ENCODE results near the gene SCUBE1. TPM values are rescaled to one million over a fixed set of nuclear protein-coding genes. Genes with fewer than 3 reads are reported as not detected.

SCUBE1 gene
- total RNA-seq, 5 donors from 2014 or later (not counting 1 experiment from before 2014, with no cell fraction given): 0.03 to 0.10 TPM; not detected in 3

DNA sequence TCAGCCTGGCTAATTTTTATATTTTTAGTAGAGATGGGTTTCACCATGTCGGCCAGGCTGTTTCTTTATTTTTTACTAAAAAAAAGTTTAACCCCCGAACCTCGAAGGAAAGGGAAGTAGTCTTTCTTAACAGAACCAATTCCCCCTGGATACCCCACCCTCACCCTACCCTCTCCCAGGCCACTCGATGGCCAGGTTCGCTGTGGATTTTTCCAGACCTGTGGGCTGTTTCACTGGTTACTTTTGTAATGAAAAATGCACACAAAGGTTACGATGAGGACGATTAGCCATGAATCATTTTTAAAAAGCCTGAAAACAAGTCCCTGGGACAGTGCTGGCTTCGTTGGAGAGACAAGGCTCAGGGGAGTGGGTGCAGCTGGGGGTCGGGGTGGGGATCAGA lies 189.3 kb downstream of the SCUBE1 start:
- no peaks in the 10 kb centered on the region for H3K9me3 ChIP-seq
- no peak overlapping the region for H3K27ac Mint-ChIP-seq
- H3K27me3 ChIP-seq (replicated peaks in 1 of 2; ENCODE audit: control insufficient read depth in 2 of 2, extremely low read depth in 1 of 2, insufficient read depth in 2 of 2, low read length in 1 of 2): no peaks in the 10 kb centered on the region
- ATAC-seq (replicated peaks in 1 of 4) (no peak), DNase-seq (no peak)
- H3K36me3 ChIP-seq (ENCODE audit: control insufficient read depth in 2 of 2, extremely low read depth in 1 of 2, insufficient read depth in 1 of 2, low read length in 1 of 2): no peaks in the 10 kb centered on the region
- H3K9me3 Mint-ChIP-seq: no peaks in the 10 kb centered on the region
- H3K27ac ChIP-seq (ENCODE audit: low read length): no peak overlapping the region
- ChIA-PET CTCF (no interaction called here), POLR2A (no interaction called here)
- peaks cover 3% of the 10 kb centered on the region for H3K36me3 Mint-ChIP-seq
- H3K27me3 Mint-ChIP-seq: no peaks in the 10 kb centered on the region
- peaks cover 2 to 24% of the 10 kb centered on the region in 2 experiments for H3K4me1 ChIP-seq (ENCODE audit: control insufficient read depth in 1 of 2, extremely low read depth in 1 of 2, insufficient read depth in 2 of 2, low read length in 2 of 2)
- no peak overlapping the region for H3K4me3 Mint-ChIP-seq
- H3K4me1 Mint-ChIP-seq: peaks cover 17 to 36% (median 27%) of the 10 kb centered on the region in 3 donors
- H3K4me3 ChIP-seq (ENCODE audit: control insufficient read depth in 1 of 2, extremely low read depth in 1 of 2, low read length in 1 of 2): no peak overlapping the region
- 83% methylated on average over 3 of the region's 9 CpGs for WGBS (ENCODE audit: insufficient coverage)

DNA sequence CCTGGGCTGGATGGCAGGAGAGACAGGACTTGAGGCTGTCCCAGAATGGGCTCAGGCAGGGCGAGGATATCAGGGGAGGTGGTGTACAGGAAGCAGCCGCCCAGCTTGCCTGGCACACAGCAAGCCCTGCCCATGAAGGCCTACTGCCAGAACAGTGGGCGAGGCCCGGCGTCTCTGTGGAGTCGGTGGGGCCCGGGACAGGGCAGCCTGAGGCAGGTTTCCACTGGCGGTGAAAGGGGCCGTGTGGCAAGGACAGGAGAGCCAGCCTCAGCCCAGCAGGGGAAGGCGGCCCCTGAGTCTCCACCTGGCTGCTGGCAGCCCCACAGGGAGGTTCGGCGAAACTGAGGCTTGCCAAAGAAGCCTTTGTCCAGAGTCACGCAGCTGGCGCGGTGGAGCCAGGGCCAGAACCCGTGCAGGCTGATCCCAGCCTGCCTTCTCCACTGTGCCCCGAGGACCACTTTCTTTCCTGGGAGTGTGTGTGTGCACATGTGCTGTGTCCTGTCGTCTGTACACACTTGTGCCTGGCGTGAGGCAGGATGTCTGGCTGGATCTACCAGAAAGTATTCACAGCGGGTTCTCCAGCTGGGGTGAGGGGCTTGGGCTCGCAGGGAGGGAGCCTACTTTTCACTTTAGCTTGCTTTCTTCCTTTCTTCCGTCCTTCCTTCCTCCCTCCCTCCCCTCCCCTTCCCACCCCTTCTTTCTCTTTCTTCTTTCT lies 190.7 kb downstream of the SCUBE1 start:
- H3K27ac Mint-ChIP-seq: peak overlapping the region; percentile 90 to 91
- peak overlapping the region; percentile 84 to 93 (median 90) for H3K4me3 Mint-ChIP-seq
- H3K36me3 Mint-ChIP-seq: no peaks in the 10 kb centered on the region
- Histone ChIP-seq H3K4me3 (ENCODE audit: control insufficient read depth in 1 of 2, extremely low read depth in 1 of 2, low read length in 1 of 2) (peak overlapping the region; percentile 64 to 86), H3K9me3 (no peaks in the 10 kb centered on the region), H3K36me3 (ENCODE audit: control insufficient read depth in 2 of 2, extremely low read depth in 1 of 2, insufficient read depth in 1 of 2, low read length in 1 of 2) (no peaks in the 10 kb centered on the region), H3K27me3 (replicated peaks in 1 of 2; ENCODE audit: control insufficient read depth in 2 of 2, extremely low read depth in 1 of 2, insufficient read depth in 2 of 2, low read length in 1 of 2) (no peaks in the 10 kb centered on the region), H3K27ac (ENCODE audit: low read length) (peak overlapping the region; percentile 64), H3K4me1 (ENCODE audit: control insufficient read depth in 1 of 2, extremely low read depth in 1 of 2, insufficient read depth in 2 of 2, low read length in 2 of 2) (peaks cover 2 to 26% of the 10 kb centered on the region in 2 experiments)
- CTCF ChIA-PET: no interaction called here
- H3K9me3 Mint-ChIP-seq: no peaks in the 10 kb centered on the region
- POLR2A ChIA-PET: interaction anchor here in 1 of 2 donors (0.7 kb wide), 1 partner anchor 33 kb away, joined by 7 read pairs; no protein-coding TSS in a partner anchor
- H3K27me3 Mint-ChIP-seq: no peaks in the 10 kb centered on the region
- ATAC-seq (replicated peaks in 1 of 4) (peak; percentile 89 to 92 (median 90)), DNase-seq (peak; percentile 34 to 70 (median 58))
- 8% methylated on average over 14 of the region's 22 CpGs for WGBS (ENCODE audit: insufficient coverage)
- H3K4me1 Mint-ChIP-seq: peaks cover 21 to 41% (median 24%) of the 10 kb centered on the region in 3 donors

DNA sequence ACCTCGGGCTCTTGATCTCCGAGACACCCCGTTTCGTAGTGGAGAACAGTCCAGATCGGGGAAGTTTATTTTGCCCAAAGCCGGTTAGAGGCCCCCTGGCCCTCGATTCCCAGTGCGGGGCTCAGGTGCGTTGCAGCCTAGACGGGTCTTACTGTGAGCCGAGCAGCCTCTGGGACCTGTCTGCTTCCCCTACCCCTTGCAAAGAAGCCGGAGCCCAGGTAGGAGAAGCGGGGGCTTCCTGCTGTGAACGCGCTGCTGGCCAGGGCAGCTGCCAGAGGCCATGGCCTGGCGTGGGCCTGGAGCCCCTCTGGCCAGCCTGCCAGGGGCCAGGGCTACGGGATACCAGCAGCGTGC lies 191.2 kb downstream of the SCUBE1 start:
- Histone ChIP-seq H3K27ac (ENCODE audit: low read length) (peak overlapping the region; percentile 64), H3K27me3 (replicated peaks in 1 of 2; ENCODE audit: control insufficient read depth in 2 of 2, extremely low read depth in 1 of 2, insufficient read depth in 2 of 2, low read length in 1 of 2) (no peaks in the 10 kb centered on the region), H3K4me3 (ENCODE audit: control insufficient read depth in 1 of 2, extremely low read depth in 1 of 2, low read length in 1 of 2) (peak overlapping the region; percentile 64 to 86), H3K4me1 (ENCODE audit: control insufficient read depth in 1 of 2, extremely low read depth in 1 of 2, insufficient read depth in 2 of 2, low read length in 2 of 2) (peaks cover 2 to 30% of the 10 kb centered on the region in 2 experiments), H3K36me3 (ENCODE audit: control insufficient read depth in 2 of 2, extremely low read depth in 1 of 2, insufficient read depth in 1 of 2, low read length in 1 of 2) (no peaks in the 10 kb centered on the region), H3K9me3 (no peaks in the 10 kb centered on the region)
- Mint-ChIP-seq H3K27ac (peak overlapping the region; percentile 86 to 91), H3K27me3 (no peaks in the 10 kb centered on the region), H3K9me3 (no peaks in the 10 kb centered on the region), H3K36me3 (no peaks in the 10 kb centered on the region), H3K4me3 (peak overlapping the region; percentile 84 to 93 (median 90)), H3K4me1 (peaks cover 25 to 44% (median 29%) of the 10 kb centered on the region in 3 donors)
- POLR2A ChIA-PET: no interaction called here
- CTCF ChIA-PET: no interaction called here
- peak; percentile 43 to 62 (median 47) for ATAC-seq (replicated peaks in 1 of 4)
- DNase-seq: peak in 11 of 35 experiments; percentile 10 to 40 (median 16)
- 3% methylated on average over 17 of the region's 18 CpGs for WGBS (ENCODE audit: insufficient coverage)

DNA sequence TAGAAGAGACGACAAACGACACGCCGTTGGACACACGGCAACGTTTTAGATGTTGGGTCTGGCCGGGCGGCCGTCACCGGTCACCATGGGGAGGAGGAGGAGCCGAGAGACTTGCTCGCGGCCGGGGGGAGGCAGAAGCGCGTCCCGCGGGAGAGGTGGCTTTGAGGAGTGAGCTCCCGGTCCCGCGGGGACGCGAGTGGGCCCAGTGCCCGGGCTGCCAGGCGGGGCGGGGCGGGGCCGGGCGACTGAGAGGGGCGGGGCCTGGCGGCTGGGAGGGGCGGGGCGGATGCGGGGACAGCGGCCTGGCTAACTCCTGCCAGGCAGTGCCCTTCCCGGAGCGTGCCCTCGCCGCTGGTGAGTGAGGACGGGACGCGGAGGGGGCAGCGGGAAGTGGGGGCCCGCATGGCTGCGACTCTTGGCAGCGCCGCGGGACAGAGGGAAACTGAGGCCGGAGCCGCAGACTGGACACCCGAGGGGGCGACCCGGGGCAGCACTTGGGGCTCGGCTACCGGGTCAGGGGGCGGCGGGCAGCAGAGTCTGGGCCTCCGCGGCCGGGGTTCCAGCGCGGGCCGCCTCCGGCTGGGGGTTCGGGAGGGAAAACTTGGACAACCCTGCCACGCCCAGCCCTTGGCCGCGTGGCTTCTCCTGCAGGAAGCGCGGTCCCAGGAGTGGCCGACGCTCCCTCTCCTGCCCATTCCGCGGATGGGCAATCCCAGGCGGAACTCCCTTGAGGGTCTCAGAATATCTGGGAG lies 191.7 kb downstream of the SCUBE1 start, which contains the start of gene TSPO:
TSPO (plus strand) TSS at position 309 of the 752 bp plus-strand sequence. CDS start 7,680 bp downstream, outside the sequence.
- Mint-ChIP-seq H3K27ac (peak within 1 kb of the TSS; percentile 94 to 96), H3K4me3 (peak within 1 kb of the TSS; percentile 90 to 93 (median 92)), H3K27me3 (no peaks in the 10 kb centered on the region), H3K36me3 (no peaks in the 10 kb centered on the region), H3K4me1 (peaks cover 25 to 40% (median 31%) of the 10 kb centered on the region in 3 donors), H3K9me3 (no peaks in the 10 kb centered on the region)
- H3K27ac ChIP-seq (ENCODE audit: low read length): peak within 1 kb of the TSS; percentile 64
- ChIA-PET POLR2A (interaction anchor here (0.5 to 0.8 kb wide), 3 partner anchors 36 to 301 kb away, joined by 3 to 15 read pairs (median 4); no protein-coding TSS in a partner anchor), CTCF (no interaction called here)
- no peaks in the 10 kb centered on the region for H3K9me3 ChIP-seq
- peaks cover 2 to 30% of the 10 kb centered on the region in 2 experiments for H3K4me1 ChIP-seq (ENCODE audit: control insufficient read depth in 1 of 2, extremely low read depth in 1 of 2, insufficient read depth in 2 of 2, low read length in 2 of 2)
- no peaks in the 10 kb centered on the region for H3K27me3 ChIP-seq (replicated peaks in 1 of 2; ENCODE audit: control insufficient read depth in 2 of 2, extremely low read depth in 1 of 2, insufficient read depth in 2 of 2, low read length in 1 of 2)
- DNase-seq (peak in 32 of 35 experiments; percentile 20 to 68 (median 43)), ATAC-seq (replicated peaks in 1 of 4) (peak; percentile 66 to 69 (median 68))
- no peaks in the 10 kb centered on the region for H3K36me3 ChIP-seq (ENCODE audit: control insufficient read depth in 2 of 2, extremely low read depth in 1 of 2, insufficient read depth in 1 of 2, low read length in 1 of 2)
- peak within 1 kb of the TSS; percentile 64 to 86 for H3K4me3 ChIP-seq (ENCODE audit: control insufficient read depth in 1 of 2, extremely low read depth in 1 of 2, low read length in 1 of 2)
- WGBS (ENCODE audit: insufficient coverage): 2% methylated on average over 62 of the region's 75 CpGs

DNA sequence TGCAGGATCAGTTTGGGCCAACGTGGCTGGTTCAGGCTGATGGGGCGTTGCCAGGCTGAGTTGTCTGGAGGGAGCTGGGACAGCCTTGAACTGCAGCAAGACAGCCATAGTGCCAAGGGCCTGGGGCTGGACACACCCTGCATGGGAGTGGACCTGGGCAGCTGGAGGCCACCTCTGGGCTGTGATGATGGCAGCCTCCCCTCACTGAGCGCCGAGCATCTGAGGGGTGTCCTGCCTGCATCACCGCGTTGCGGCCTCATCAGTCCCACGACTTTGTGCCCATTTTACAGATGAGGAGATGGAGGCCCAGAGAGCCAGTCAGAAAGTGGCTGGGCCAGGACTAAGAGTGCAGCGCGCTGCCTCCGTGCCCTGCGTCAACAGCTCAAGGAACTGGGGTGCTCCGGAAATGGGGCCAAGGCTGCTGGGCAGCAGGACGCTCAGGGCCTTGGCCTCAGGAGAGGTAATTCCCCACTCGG lies 192.4 kb downstream of the SCUBE1 start:
- H3K4me1 Mint-ChIP-seq: peaks cover 25 to 37% (median 31%) of the 10 kb centered on the region in 3 donors
- ChIA-PET CTCF (no interaction called here), POLR2A (interaction anchor here (0.5 to 0.8 kb wide), 3 partner anchors 37 to 300 kb away, joined by 3 to 15 read pairs (median 4); no protein-coding TSS in a partner anchor)
- H3K27ac ChIP-seq (ENCODE audit: low read length): peak overlapping the region; percentile 39
- ATAC-seq (replicated peaks in 1 of 4) (no peak), DNase-seq (peak in 1 of 35 experiments; percentile 4)
- 82% methylated on average over 15 of the region's 15 CpGs for whole genome bisulfite sequencing (ENCODE audit: insufficient coverage)
- no peaks in the 10 kb centered on the region for H3K9me3 Mint-ChIP-seq
- peak overlapping the region; percentile 90 to 93 (median 92) for H3K4me3 Mint-ChIP-seq
- H3K4me3 ChIP-seq (ENCODE audit: control insufficient read depth in 1 of 2, extremely low read depth in 1 of 2, low read length in 1 of 2): peak overlapping the region; percentile 64 to 86
- peak overlapping the region; percentile 94 to 96 for H3K27ac Mint-ChIP-seq
- H3K36me3 ChIP-seq (ENCODE audit: control insufficient read depth in 2 of 2, extremely low read depth in 1 of 2, insufficient read depth in 1 of 2, low read length in 1 of 2): no peaks in the 10 kb centered on the region
- peaks cover 2 to 30% of the 10 kb centered on the region in 2 experiments for H3K4me1 ChIP-seq (ENCODE audit: control insufficient read depth in 1 of 2, extremely low read depth in 1 of 2, insufficient read depth in 2 of 2, low read length in 2 of 2)
- H3K27me3 ChIP-seq (replicated peaks in 1 of 2; ENCODE audit: control insufficient read depth in 2 of 2, extremely low read depth in 1 of 2, insufficient read depth in 2 of 2, low read length in 1 of 2): no peaks in the 10 kb centered on the region
- no peaks in the 10 kb centered on the region for H3K9me3 ChIP-seq
- H3K36me3 Mint-ChIP-seq: no peaks in the 10 kb centered on the region
- H3K27me3 Mint-ChIP-seq: no peaks in the 10 kb centered on the region

DNA sequence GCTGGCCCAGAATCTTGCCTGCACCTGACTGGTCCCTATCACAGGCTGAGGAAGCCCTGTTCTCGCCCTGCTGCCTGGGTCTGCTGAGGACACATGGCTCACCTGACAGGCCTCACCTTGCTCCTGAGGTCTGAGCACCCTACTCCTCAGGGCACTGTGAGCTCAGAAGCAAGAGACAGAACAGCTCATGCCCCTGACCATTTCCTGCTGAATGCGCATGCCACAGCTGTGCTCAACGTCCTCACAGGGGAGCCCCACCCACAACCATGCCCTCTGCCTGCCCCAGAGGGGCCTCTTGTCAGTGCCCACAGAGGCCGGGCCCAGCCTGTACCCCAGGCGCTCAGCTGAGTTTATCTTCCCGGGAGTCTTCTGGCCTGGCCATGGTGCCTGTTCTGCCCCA lies 194.6 kb downstream of the SCUBE1 start:
- Mint-ChIP-seq H3K27ac (peak overlapping the region in 1 of 2 donors; percentile 61), H3K27me3 (no peaks in the 10 kb centered on the region), H3K36me3 (no peaks in the 10 kb centered on the region), H3K4me3 (no peak overlapping the region), H3K9me3 (no peaks in the 10 kb centered on the region), H3K4me1 (peaks cover 28 to 35% (median 31%) of the 10 kb centered on the region in 3 donors)
- Histone ChIP-seq H3K27me3 (replicated peaks in 1 of 2; ENCODE audit: control insufficient read depth in 2 of 2, extremely low read depth in 1 of 2, insufficient read depth in 2 of 2, low read length in 1 of 2) (peaks cover 0 to 9% of the 10 kb centered on the region in 2 experiments), H3K9me3 (no peaks in the 10 kb centered on the region), H3K4me1 (ENCODE audit: control insufficient read depth in 1 of 2, extremely low read depth in 1 of 2, insufficient read depth in 2 of 2, low read length in 2 of 2) (peaks cover 2 to 30% of the 10 kb centered on the region in 2 experiments), H3K27ac (ENCODE audit: low read length) (no peak overlapping the region), H3K4me3 (ENCODE audit: control insufficient read depth in 1 of 2, extremely low read depth in 1 of 2, low read length in 1 of 2) (no peak overlapping the region), H3K36me3 (ENCODE audit: control insufficient read depth in 2 of 2, extremely low read depth in 1 of 2, insufficient read depth in 1 of 2, low read length in 1 of 2) (no peaks in the 10 kb centered on the region)
- ChIA-PET POLR2A (interaction anchor here in 1 of 2 donors (0.6 kb wide), 1 partner anchor 76 kb away, joined by 4 read pairs; no protein-coding TSS in a partner anchor), CTCF (no interaction called here)
- WGBS (ENCODE audit: insufficient coverage): 59% methylated on average over 5 of the region's 6 CpGs
- ATAC-seq (replicated peaks in 1 of 4) (no peak), DNase-seq (no peak)

Measured in T-cell (primary cell).